GM12892 (cell line): Measurements from ENCODE around the gene KRTAP5-11.

Experiments used
- POLR2A ChIP-seq: IDR thresholded peaks from 2 replicates; pipeline ENCODE4 v1.6.1; 2011; ENCODE audit warnings: low read depth, low read length, control low read depth
- POLR2AphosphoS5 ChIP-seq: IDR thresholded peaks from 2 replicates; pipeline ENCODE4 v1.6.1; 2011; ENCODE audit warnings: low read depth, low read length, control low read depth
- TAF1 ChIP-seq: IDR thresholded peaks from 2 replicates; pipeline ENCODE4 v1.6.1; 2011; ENCODE audit warnings: low read depth, mild to moderate bottlenecking, control low read depth, low read length, borderline replicate concordance

GRCh38 chr11:71548120-71548519, 34.6 kb downstream of the KRTAP5-11 start, which contains the start of gene KRTAP5-9:
- TF ChIP-seq TAF1 (no peak), POLR2AphosphoS5 (no peak), POLR2A (no peak)
